B cell (primary cell): ENCODE data around the gene AK9. TPM values are rescaled to one million over a fixed set of nuclear protein-coding genes. Genes with fewer than 3 reads are reported as not detected.

Source experiments
- ATAC-seq: fragments of 200-7000 bp; cut with Tn5 transposase; one replicate; pipeline ENCODE4 v1.10.0; 2021; ENCODE audit warnings: low read depth, mild to moderate bottlenecking, moderate number of reproducible peaks, moderate library complexity
- CTCF ChIA-PET: fragments of 350-600 bp; sonication (Branson Sonifier 250); formaldehyde crosslinking; loops from one replicate; lab custom pipeline; 2021; ENCODE audit warnings: antibody characterized with exemption, inconsistent platforms; lab: Charles Lee
- POLR2A ChIA-PET: fragments of 350-600 bp; sonication (Branson Sonifier 250); formaldehyde crosslinking; loops from one replicate; lab custom pipeline; 2021; ENCODE audit warnings: antibody characterized with exemption; lab: Charles Lee
- DNase-seq: peaks from one replicate; pipeline ENCODE4 v3.0.0; 2013
- H2AFZ ChIP-seq: 2 replicates; pipeline ENCODE4 v1.6.1; 2012; ENCODE audit warnings: mild to moderate bottlenecking, low read depth, low read length; ENCODE audit not compliant: insufficient read depth, poor library complexity, severe bottlenecking
- H3K27ac ChIP-seq, 2 donors: 1 replicate in 1 of 2; 2 replicates in 1 of 2; pipeline ENCODE4 v1.5.1; 2012 to 2013; ENCODE audit warnings: low read length in 2 of 2, mild to moderate bottlenecking in 2 of 2, moderate library complexity in 1 of 2
- H3K27me3 ChIP-seq, 4 experiments: fragments of 200-600 bp in 1 of 4; sonication (generic) in 1 of 4; replicated peaks in 1 of 4; 1 replicate in 2 of 4; 2 replicates in 2 of 4; pipeline versions ENCODE4 v1.6.1 to v1.7.0; 2013 to 2016; ENCODE audit warnings: low read length in 3 of 4, mild to moderate bottlenecking in 2 of 4, mixed read lengths in 1 of 4, moderate library complexity in 1 of 4; ENCODE audit not compliant: insufficient read depth in 4 of 4, control insufficient read depth in 3 of 4; ENCODE audit errors: control extremely low read depth in 1 of 4
- H3K36me3 ChIP-seq, 2 experiments: replicated peaks in 1 of 2; 1 replicate in 1 of 2; 2 replicates in 1 of 2; pipeline versions ENCODE4 v1.6.1 to v1.7.1; 2013; ENCODE audit warnings: low read length in 1 of 2; ENCODE audit not compliant: insufficient read depth in 2 of 2, control insufficient read depth in 1 of 2; ENCODE audit errors: control extremely low read depth in 1 of 2, extremely low read depth in 1 of 2
- H3K4me1 ChIP-seq, 2 donors: fragments of 200-600 bp in 1 of 2; sonication (generic) in 1 of 2; 1 replicate in 1 of 2; 2 replicates in 1 of 2; pipeline versions ENCODE4 v1.5.1 to v1.6.1; 2013 to 2017; ENCODE audit warnings: low read length in 2 of 2; ENCODE audit not compliant: control insufficient read depth in 2 of 2, insufficient read depth in 2 of 2
- H3K4me2 ChIP-seq: replicated peaks from 2 replicates; pipeline ENCODE3; 2012; ENCODE audit warnings: mild to moderate bottlenecking, low read depth, low read length; ENCODE audit not compliant: poor library complexity, severe bottlenecking
- H3K4me3 ChIP-seq, 5 experiments: fragments of 200-600 bp in 1 of 5; sonication (generic) in 1 of 5; 1 replicate in 3 of 5; 2 replicates in 2 of 5; pipeline versions ENCODE4 v1.5.1 to v1.7.0; 2011 to 2016; ENCODE audit warnings: low read length in 4 of 5, mild to moderate bottlenecking in 4 of 5, low read depth in 2 of 5, control low read depth in 1 of 5, moderate library complexity in 1 of 5; ENCODE audit not compliant: insufficient read depth in 1 of 5; ENCODE audit errors: control extremely low read depth in 1 of 5, extremely low read depth in 1 of 5
- H3K79me2 ChIP-seq: fragments of 200-600 bp; sonication (generic); one replicate; pipeline ENCODE4 v1.6.0; 2016; ENCODE audit warnings: low read length; ENCODE audit not compliant: control insufficient read depth, insufficient read depth
- H3K9ac ChIP-seq: fragments of 200-600 bp; sonication (generic); 2 replicates; pipeline ENCODE4 v1.6.1; 2017; ENCODE audit warnings: mild to moderate bottlenecking, low read length, moderate library complexity
- H3K9me3 ChIP-seq, 3 donors: one replicate each; pipeline versions ENCODE4 v1.6.1 to v1.7.1; 2013; ENCODE audit warnings: low read length in 2 of 3; ENCODE audit not compliant: control insufficient read depth in 2 of 3, insufficient read depth in 1 of 3; ENCODE audit errors: control extremely low read depth in 1 of 3
- H4K20me1 ChIP-seq: 2 replicates; pipeline ENCODE4 v1.6.0; 2012; ENCODE audit warnings: mild to moderate bottlenecking, low read length; ENCODE audit not compliant: insufficient read depth, control insufficient read depth, poor library complexity, severe bottlenecking
- H3K27ac Mint-ChIP-seq: one replicate; pipeline ENCODE4 v1.8.0; 2021; ENCODE audit warnings: mixed read lengths
- H3K27me3 Mint-ChIP-seq: one replicate; pipeline ENCODE4 v1.8.0; 2021; ENCODE audit warnings: mixed read lengths
- H3K4me1 Mint-ChIP-seq: one replicate; pipeline ENCODE4 v1.8.0; 2021; ENCODE audit warnings: mixed read lengths
- H3K4me3 Mint-ChIP-seq: one replicate; pipeline ENCODE4 v1.8.0; 2021; ENCODE audit warnings: mixed read lengths
- H3K9me3 Mint-ChIP-seq: one replicate; pipeline ENCODE4 v1.8.0; 2022; ENCODE audit warnings: mixed read lengths; ENCODE audit not compliant: insufficient read depth
- CTCF ChIP-seq: fragments of 200-600 bp; IDR thresholded peaks from one replicate; pipeline ENCODE4 v1.8.0; 2022; ENCODE audit warnings: antibody characterized with exemption, mild to moderate bottlenecking
- EZH2 ChIP-seq: IDR thresholded peaks from 2 replicates; pipeline ENCODE4 v1.6.1; 2012; ENCODE audit warnings: borderline replicate concordance, low read depth, mild to moderate bottlenecking, moderate library complexity, low read length; ENCODE audit not compliant: insufficient read depth, poor library complexity, severe bottlenecking
- WGBS: methylation state at CpG from one replicate; pipeline ENCODE4 v1.1.5; 2013; ENCODE audit warnings: missing lambda C conversion rate; ENCODE audit not compliant: insufficient coverage; 5-methylcytosine and 5-hydroxymethylcytosine counted together
- intact Hi-C: fragments of 100-400 bp; cut with micrococcal nuclease; formaldehyde crosslinking; loops from one replicate; pipeline ENCODE4 v1.10.0; 2022
- polyA plus RNA-seq: library from polyadenylated mRNA; depleted of rRNA; stranded (reverse); fragments of >200 nt; gene quantifications from 2 replicates; pipeline ENCODE4 v1.2.3, GENCODE V29; 2012
- total RNA-seq, 2 donors: library from RNA; stranded (reverse); fragments of 120-200 nt in 1 of 2; gene quantifications; 1 replicate in 1 of 2; 2 replicates in 1 of 2; pipeline versions ENCODE4 v1.2.3 to v1.2.4, GENCODE V29; 2013 to 2022

AK9 gene
- total and polyA plus RNA-seq, 2 donors (not counting 1 experiment from before 2014, with no cell fraction given) = 6.4 to 26.5 TPM

- TF ChIP-seq CTCF (no peak), EZH2 (no peak)
- Histone ChIP-seq H2AFZ (no peak overlapping the region), H4K20me1 (peaks cover 9% of the 10 kb centered on the region), H3K9ac (no peak overlapping the region), H3K27me3 (no peaks in the 10 kb centered on the region), H3K4me1 (peaks cover 55 to 61% of the 10 kb centered on the region in 2 donors), H3K36me3 (peaks cover 0 to 63% of the 10 kb centered on the region in 2 experiments), H3K27ac (peak overlapping the region; percentile 6 to 76), H3K79me2 (peaks cover 28% of the 10 kb centered on the region), H3K4me2 (peak overlapping the region; percentile 17), H3K4me3 (no peak overlapping the region), H3K9me3 (no peaks in the 10 kb centered on the region)
- Mint-ChIP-seq H3K27ac (peak overlapping the region; percentile 67), H3K4me3 (no peak overlapping the region), H3K27me3 (no peaks in the 10 kb centered on the region), H3K9me3 (no peaks in the 10 kb centered on the region), H3K4me1 (peaks cover 65% of the 10 kb centered on the region)
- ATAC-seq = peak; percentile 25
- 88% methylated on average over 2 of the region's 8 CpGs for WGBS
- intact Hi-C loops = no loop called here
- ChIA-PET CTCF (interaction anchor here (1.2 to 1.6 kb wide), 2 partner anchors 12 to 65 kb away, joined by 4 to 5 read pairs; no protein-coding TSS in a partner anchor), POLR2A (interaction anchor here (0.6 to 1.3 kb wide), 3 partner anchors 8 to 298 kb away, joined by 3 to 7 read pairs (median 5); partner anchors contain the start of gene MICAL1)
- DNase-seq = peak; percentile 62
These were observed 243.0 kb downstream of the AK9 start for GRCh38 chr6:109447878-109448555.

GRCh38 chr6:109447087-109447486 lies 243.9 kb downstream of the AK9 start:
- no peak overlapping the region for H3K4me3 ChIP-seq
- no peaks in the 10 kb centered on the region for H3K9me3 ChIP-seq
- intact Hi-C loops = no loop called here
- ChIA-PET CTCF (interaction anchor here (0.6 to 1.1 kb wide), 2 partner anchors 8 to 35 kb away, joined by 3 read pairs; partner anchors contain the start of gene MICAL1), POLR2A (interaction anchor here (1.3 kb wide), 1 partner anchor 9 kb away, joined by 7 read pairs; the partner anchor contains the start of gene MICAL1)
- no peak overlapping the region for H3K4me2 ChIP-seq
- H3K9ac ChIP-seq = no peak overlapping the region
- H3K27ac ChIP-seq = no peak overlapping the region
- Mint-ChIP-seq H3K4me3 (no peak overlapping the region), H3K27me3 (no peaks in the 10 kb centered on the region), H3K27ac (peak overlapping the region; percentile 6), H3K4me1 (peaks cover 66% of the 10 kb centered on the region), H3K9me3 (no peaks in the 10 kb centered on the region)
- H4K20me1 ChIP-seq = peaks cover 18% of the 10 kb centered on the region
- peaks cover 54 to 61% of the 10 kb centered on the region in 2 donors for H3K4me1 ChIP-seq
- TF ChIP-seq EZH2 = no peak
- TF ChIP-seq CTCF = no peak
- H3K27me3 ChIP-seq = no peaks in the 10 kb centered on the region
- 85% methylated on average over 8 of the region's 10 CpGs for WGBS
- no peak overlapping the region for H2AFZ ChIP-seq
- peaks cover 0 to 64% of the 10 kb centered on the region in 2 experiments for H3K36me3 ChIP-seq
- peaks cover 19% of the 10 kb centered on the region for H3K79me2 ChIP-seq
- no peak for ATAC-seq
- DNase-seq = no peak
